Cortex of kidney (tissue), 1 donor: Measurements from ENCODE around the gene SMYD3.

Experiments
- DNase-seq: peaks from one replicate; lab custom pipeline; 2025; lab: John Stamatoyannopoulos, UW

SMYD3 gene

GRCh38 chr1:246214708-246215509 lies 292.2 kb downstream of the SMYD3 start:
- no peak for DNase-seq

- no peak for DNase-seq
Observed at GRCh38 chr1:246213947-246214346, 293.1 kb downstream of the SMYD3 start.

GRCh38 chr1:246213502-246213901 lies 293.6 kb downstream of the SMYD3 start:
- DNase-seq, result no peak

GRCh38 chr1:246213036-246213435 lies 294.0 kb downstream of the SMYD3 start:
- no peak for DNase-seq

GRCh38 chr1:246212013-246212412 lies 295.1 kb downstream of the SMYD3 start:
- DNase-seq, result no peak

DNA sequence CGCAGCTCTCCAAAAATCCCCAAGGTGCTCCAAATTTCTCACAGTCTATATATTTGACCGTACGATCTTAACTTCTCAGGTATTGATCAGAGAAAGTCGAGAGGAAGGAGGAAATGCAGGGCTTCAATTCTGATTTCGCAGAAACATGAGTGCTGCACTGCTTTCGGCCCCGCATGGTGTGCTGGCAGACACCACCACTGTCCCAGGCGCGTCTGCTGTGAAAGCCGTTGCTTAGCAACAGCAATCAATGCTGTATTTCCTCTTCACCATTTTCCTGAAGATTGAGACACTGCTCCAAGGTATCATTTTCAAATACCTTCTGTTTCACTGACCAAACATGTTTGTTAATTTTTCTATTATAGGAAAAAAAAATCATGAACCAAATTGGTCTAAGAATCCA lies 296.3 kb downstream of the SMYD3 start:
- DNase-seq, result no peak

GRCh38 chr1:246208105-246208504 lies 299.0 kb downstream of the SMYD3 start:
- no peak for DNase-seq

- no peak for DNase-seq
Observed at GRCh38 chr1:246203180-246203579, 303.9 kb downstream of the SMYD3 start.

- no peak for DNase-seq
Observed at GRCh38 chr1:246200738-246201137, 306.3 kb downstream of the SMYD3 start.

DNA sequence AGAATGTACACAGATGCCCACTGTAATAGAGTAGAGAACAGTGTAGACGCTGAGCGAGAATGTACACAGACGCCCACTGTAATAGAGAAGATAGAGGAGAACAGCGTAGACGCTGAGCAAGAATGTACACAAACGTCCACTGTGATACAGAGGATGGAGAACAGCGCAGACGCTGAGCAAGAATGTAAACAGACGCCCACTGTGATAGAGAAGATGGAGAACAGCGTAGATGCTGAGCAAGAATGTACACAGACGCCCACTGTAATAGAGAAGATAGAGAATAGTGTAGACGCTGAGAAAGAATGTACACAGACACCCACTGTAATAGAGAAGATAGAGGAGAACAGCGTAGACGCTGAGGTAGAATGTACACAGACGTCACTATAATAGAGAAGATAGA lies 306.9 kb downstream of the SMYD3 start:
- no peak for DNase-seq

DNA sequence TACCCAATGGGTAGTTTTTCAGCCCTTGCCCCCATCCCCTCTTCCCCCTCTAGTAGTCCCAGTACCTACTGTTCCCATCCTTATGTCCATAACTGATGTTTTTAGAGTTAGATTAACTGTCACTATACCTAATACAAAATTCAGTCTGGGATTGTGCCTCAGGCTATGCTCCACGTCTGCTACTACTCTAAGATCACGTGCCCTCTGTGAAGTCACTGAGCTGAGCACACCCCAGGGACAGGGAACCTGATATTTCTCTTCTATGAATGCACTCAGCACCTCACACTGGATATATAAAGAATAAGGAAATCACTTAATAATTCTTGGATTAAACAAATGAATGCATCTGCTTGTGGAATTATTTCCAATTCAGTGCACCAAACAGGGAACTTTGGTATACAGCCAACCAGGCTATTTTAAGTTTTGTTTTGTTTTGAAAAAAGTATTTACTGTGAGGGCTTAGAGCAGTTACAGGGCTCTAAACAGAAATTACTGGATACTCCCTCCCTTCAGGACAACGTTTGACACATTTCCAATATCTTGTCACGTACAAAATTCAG lies 307.9 kb downstream of the SMYD3 start:
- DNase-seq, result no peak

DNA sequence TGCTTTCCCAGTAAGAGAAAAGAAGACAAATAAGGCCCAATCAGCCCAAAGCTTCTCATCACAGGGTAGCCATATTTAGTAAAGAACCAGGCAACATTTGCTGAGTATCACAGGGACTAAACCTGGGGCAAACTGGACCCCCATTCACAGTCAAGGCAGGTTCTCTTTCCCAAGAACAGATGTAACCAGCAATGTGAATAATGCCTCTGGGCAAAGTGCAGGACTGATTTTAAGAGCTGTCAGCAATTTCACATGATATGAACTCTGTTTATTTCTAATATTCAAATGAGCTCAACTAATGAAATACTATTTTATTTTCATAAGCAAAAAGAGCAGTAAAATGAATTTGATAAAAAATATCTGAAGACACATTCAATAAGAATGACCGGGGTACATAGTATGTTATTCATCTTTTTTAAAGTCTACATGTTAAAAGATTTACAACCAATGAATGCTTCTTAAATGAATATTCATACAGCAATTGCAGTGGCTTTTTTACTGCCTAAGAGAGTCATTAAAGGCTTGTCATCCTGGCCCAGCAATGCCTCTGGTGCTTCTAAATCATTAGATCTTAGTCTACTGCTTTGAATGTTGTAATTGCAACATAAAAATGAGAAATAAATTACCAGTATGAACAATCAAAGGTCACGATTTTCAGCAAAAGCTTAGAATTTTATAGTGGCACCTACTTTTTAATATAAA lies 308.8 kb downstream of the SMYD3 start:
- DNase-seq, result no peak

DNA sequence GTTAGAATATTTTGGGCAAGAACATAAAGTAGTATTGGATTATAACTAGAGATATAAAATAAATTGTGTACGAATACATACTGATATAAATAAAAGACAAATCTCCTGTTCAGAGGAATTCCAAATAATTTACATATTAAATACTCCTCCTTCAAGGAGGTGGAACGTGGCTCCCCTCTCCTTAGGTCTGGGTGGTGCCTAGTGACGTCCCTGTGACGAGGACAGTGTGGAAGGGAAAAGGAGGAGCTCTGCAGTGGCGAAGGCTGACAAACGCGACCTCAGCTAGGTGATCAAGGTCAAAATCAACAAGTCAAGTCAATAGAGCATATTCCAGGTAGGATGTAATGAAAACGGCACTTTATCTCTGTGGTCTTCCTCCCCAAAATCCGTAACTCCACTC lies 310.0 kb downstream of the SMYD3 start:
- DNase-seq, result no peak

- DNase-seq, result no peak
Observed at GRCh38 chr1:246195296-246195695, 311.8 kb downstream of the SMYD3 start.

DNA sequence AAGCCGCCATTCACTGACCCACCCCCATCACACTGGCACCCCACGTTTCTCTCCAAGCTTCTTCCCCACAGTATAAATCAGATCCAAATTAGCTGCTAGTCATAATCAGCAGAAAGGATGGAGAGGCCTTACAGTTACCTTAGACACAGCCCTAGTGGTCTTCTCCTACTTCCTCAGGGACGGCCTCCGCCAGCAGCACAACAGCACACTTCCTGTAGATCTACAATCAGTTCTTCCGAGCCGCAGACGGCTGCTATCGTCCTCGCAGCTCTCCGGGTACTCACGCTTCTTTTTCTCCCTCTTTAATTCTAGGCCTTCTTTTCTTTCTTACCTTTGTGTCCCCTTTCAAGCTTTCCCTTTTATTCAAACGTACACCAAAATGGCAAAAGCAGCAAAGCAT lies 313.5 kb downstream of the SMYD3 start:
- DNase-seq, result no peak

DNA sequence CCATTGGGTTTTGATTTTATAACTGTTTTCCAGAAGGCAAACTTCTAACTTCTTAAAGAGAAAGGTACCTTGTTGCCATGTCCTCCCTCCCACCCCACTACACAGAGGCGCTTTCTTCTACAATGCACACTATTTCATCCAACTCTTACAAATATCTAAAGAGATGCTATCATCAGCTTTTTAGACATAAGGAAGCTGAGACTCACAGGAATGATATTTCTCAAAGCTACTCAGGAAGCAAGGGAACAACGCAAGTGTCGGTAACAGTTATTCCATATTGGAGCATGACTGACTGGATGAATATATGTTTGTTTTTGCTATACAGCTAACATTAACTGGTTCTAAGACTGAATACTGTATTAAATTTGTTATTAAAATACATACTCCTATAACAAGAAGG lies 318.0 kb downstream of the SMYD3 start:
- DNase-seq, result no peak

GRCh38 chr1:246187834-246188372 lies 319.2 kb downstream of the SMYD3 start:
- DNase-seq, result no peak

- DNase-seq, result no peak
Observed at GRCh38 chr1:246184503-246184902, 322.6 kb downstream of the SMYD3 start.

DNA sequence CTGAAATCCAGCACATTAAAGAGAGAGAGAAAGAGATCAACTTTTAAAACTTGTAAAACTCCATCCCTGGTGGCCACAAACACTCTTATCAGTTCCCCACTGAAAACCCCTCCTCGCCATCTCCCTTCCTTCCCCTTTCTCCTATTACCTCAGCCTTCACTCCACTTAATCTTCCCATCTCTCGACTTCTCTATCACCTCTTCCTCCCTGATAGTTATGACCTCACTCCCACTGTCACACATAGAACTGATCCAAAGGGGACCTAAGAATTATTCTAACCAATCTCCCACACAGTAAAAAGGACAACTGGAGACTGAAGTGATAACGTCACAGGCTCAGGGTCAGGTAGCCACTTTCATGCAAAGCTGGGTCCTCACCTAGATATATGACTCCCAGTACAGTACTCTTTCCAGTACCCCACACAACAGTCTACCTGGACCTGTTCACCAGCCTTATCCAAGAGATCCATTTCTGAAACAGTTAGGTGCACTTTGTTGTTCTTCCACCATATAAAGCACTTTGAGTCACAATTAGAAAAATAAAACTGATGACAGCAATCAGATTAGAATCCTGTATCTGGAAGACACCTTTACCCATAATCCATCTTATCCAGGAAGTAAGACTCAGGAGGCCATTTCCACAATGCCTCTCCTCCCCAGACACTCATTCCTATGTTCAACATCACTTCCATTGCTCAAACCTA lies 324.8 kb downstream of the SMYD3 start:
- no peak for DNase-seq

DNA sequence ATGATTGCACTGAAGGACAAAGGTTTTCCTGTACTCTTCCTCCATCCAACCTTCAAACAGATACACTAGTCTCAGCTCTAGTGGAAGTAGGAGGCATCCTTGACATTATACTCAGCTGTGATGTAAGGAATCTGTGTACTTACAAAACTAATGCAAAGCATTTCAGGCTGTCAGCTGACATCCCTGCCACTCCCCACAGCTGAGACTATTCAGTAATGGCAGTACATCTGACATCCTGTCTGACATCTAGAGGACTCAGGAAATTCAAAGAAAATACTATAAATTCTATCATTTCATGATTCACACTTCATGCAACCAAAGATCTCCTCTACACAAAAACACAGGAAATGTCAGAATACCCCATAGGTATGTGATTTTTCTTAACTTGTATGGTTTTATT lies 325.8 kb downstream of the SMYD3 start:
- DNase-seq, result no peak

- DNase-seq, result no peak
Observed at GRCh38 chr1:246179401-246179800, 327.7 kb downstream of the SMYD3 start.

DNA sequence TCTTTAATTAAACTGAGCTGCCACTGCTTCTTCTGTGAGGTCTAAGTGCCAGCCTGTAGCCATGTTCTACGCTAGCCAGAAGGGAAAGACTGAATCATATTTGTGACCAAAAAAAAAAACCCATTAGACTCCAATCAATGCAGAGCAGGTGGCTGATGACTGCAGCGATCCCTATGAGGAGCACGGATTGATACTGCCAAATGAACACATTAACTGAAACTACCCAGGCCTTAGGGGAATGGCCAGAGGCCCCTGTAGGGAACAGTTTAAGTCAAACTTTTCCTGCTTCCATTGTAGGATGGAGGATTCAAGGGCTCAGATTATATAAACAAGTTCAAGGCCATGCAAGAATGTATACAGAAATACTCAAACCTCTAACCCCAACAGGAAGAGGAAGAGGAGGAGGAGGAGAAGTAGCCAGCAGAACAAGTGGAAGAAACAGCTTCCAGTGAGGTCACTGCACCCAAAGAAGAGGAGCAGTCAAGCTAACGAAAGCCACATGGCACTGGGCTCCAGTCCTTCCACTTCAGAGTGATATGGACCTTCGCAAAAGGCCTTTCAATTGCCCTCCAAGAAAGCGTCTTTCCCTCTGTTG lies 328.3 kb downstream of the SMYD3 start:
- DNase-seq, result no peak
